Measurements from ENCODE around the gene AIPL1. TPM values are rescaled to one million over a fixed set of nuclear protein-coding genes. Genes with fewer than 3 reads are reported as not detected.

AIPL1 gene
- total and polyA plus RNA-seq, 2 donors (not counting 3 experiments of a cell fraction or from before 2014, with no cell fraction given): not detected

- dilution Hi-C loops (cut with MboI; ENCODE audit: extremely low pct_ligation_motif_present, low sequenced_read_pairs): no loop called here
- DNase-seq (ENCODE audit: low read depth, low spot score) (no peak), FAIRE-seq (no peak)
- H3K4me2 ChIP-seq (ENCODE audit: insufficient read depth, low read length): no peak overlapping the region
- no TSS peak for BruUV-seq (replicated peaks)
- ChIA-PET POLR2A (interaction anchor here (0.6 kb wide), 1 partner anchor 116 kb away, joined by 4 read pairs; no protein-coding TSS in a partner anchor), CTCF (interaction anchor here (1.0 to 1.6 kb wide), 2 partner anchors 8 to 11 kb away, joined by 3 to 6 read pairs; no protein-coding TSS in a partner anchor)
- H3K9ac ChIP-seq (replicated peaks; ENCODE audit: extremely low read depth, insufficient read depth, low read length): no peak overlapping the region
- H3K27me3 ChIP-seq (ENCODE audit: control insufficient read depth in 2 of 2, insufficient read depth in 2 of 2, low read length in 2 of 2): no peaks in the 10 kb centered on the region
- H3K27ac ChIP-seq (ENCODE audit: insufficient read depth, low read depth, low read length): no peak overlapping the region
- H3K9me3 ChIP-seq (replicated peaks; ENCODE audit: control insufficient read depth, insufficient read depth, low read length): no peaks in the 10 kb centered on the region
- intact Hi-C loops (cut with micrococcal nuclease): no loop called here
- no peaks in the 10 kb centered on the region for H3K79me2 ChIP-seq (ENCODE audit: control insufficient read depth, insufficient read depth, low read length)
- H3K9me1 ChIP-seq (replicated peaks; ENCODE audit: control insufficient read depth, extremely low read depth, insufficient read depth, low read length): no peaks in the 10 kb centered on the region
- TF ChIP-seq CTCF (IDR thresholded peaks at IDR 0.05; ENCODE audit: extremely low read depth in 1 of 2, insufficient read depth in 1 of 2, low read depth in 1 of 2, low read length in 2 of 2): no peak
- H3K4me1 ChIP-seq (ENCODE audit: control insufficient read depth, extremely low read depth, insufficient read depth, low read length): no peaks in the 10 kb centered on the region
- no peaks in the 10 kb centered on the region for H4K20me1 ChIP-seq (replicated peaks; ENCODE audit: control insufficient read depth, extremely low read depth, insufficient read depth, low read length)
- no peak overlapping the region for H3K4me3 ChIP-seq (replicated peaks in 1 of 3; ENCODE audit: insufficient read depth in 1 of 3, low read depth in 1 of 3, low read length in 3 of 3)
- no peak overlapping the region for H2AFZ ChIP-seq (ENCODE audit: low read depth, low read length)
- H3K36me3 ChIP-seq (ENCODE audit: control insufficient read depth in 2 of 2, extremely low read depth in 1 of 2, insufficient read depth in 2 of 2, low read length in 2 of 2): no peaks in the 10 kb centered on the region
These were observed 29.6 kb upstream of the AIPL1 start for GRCh38 chr17:6464446-6465041.

GRCh38 chr17:6463616-6464445, 28.9 kb upstream of the AIPL1 start:
- H2AFZ ChIP-seq (ENCODE audit: low read depth, low read length): no peak overlapping the region
- no peaks in the 10 kb centered on the region for H3K36me3 ChIP-seq (ENCODE audit: control insufficient read depth in 2 of 2, extremely low read depth in 1 of 2, insufficient read depth in 2 of 2, low read length in 2 of 2)
- H3K4me3 ChIP-seq (replicated peaks in 1 of 3; ENCODE audit: insufficient read depth in 1 of 3, low read depth in 1 of 3, low read length in 3 of 3): no peak overlapping the region
- no peak overlapping the region for H3K27ac ChIP-seq (ENCODE audit: insufficient read depth, low read depth, low read length)
- ChIA-PET CTCF (interaction anchor here (0.8 to 1.9 kb wide), 4 partner anchors 9 to 18 kb away, joined by 3 to 6 read pairs (median 5); no protein-coding TSS in a partner anchor), POLR2A (interaction anchor here (0.6 kb wide), 1 partner anchor 117 kb away, joined by 4 read pairs; no protein-coding TSS in a partner anchor)
- no peak overlapping the region for H3K4me2 ChIP-seq (ENCODE audit: insufficient read depth, low read length)
- intact Hi-C loops (cut with micrococcal nuclease) (no loop called here), dilution Hi-C loops (cut with MboI; ENCODE audit: extremely low pct_ligation_motif_present, low sequenced_read_pairs) (no loop called here)
- no peak for TF ChIP-seq POLR2A (IDR thresholded peaks at IDR 0.05; ENCODE audit: low read depth, low read length)
- TF ChIP-seq EZH2 (IDR thresholded peaks at IDR 0.05; ENCODE audit: borderline replicate concordance, low read depth, low read length, severe bottlenecking): no peak
- no peak for TF ChIP-seq FOS (IDR thresholded peaks at IDR 0.05; ENCODE audit: borderline replicate concordance, insufficient read depth, low read length)
- no peak for TF ChIP-seq JUN (IDR thresholded peaks at IDR 0.05; ENCODE audit: borderline replicate concordance, insufficient read depth, insufficient read length, low read depth)
- no peak for TF ChIP-seq POLR2AphosphoS5 (IDR thresholded peaks at IDR 0.05; ENCODE audit: insufficient read depth, low read depth, low read length)
- TF ChIP-seq GATA2 (IDR thresholded peaks at IDR 0.05; ENCODE audit: insufficient read depth, insufficient read length, low read depth, low read length): no peak
- no peak for TF ChIP-seq MYC (IDR thresholded peaks at IDR 0.05; ENCODE audit: low read depth, low read length)
- no peak for TF ChIP-seq CTCF (IDR thresholded peaks at IDR 0.05; ENCODE audit: extremely low read depth in 1 of 2, insufficient read depth in 1 of 2, low read depth in 1 of 2, low read length in 2 of 2)
- no peak for TF ChIP-seq MAX (IDR thresholded peaks at IDR 0.05; ENCODE audit: insufficient read depth, insufficient read length)
- no peaks in the 10 kb centered on the region for H3K27me3 ChIP-seq (ENCODE audit: control insufficient read depth in 2 of 2, insufficient read depth in 2 of 2, low read length in 2 of 2)
- H3K9me1 ChIP-seq (replicated peaks; ENCODE audit: control insufficient read depth, extremely low read depth, insufficient read depth, low read length): no peaks in the 10 kb centered on the region
- FAIRE-seq (no peak), DNase-seq (ENCODE audit: low read depth, low spot score) (no peak)
- H3K9ac ChIP-seq (replicated peaks; ENCODE audit: extremely low read depth, insufficient read depth, low read length): no peak overlapping the region
- no peaks in the 10 kb centered on the region for H3K9me3 ChIP-seq (replicated peaks; ENCODE audit: control insufficient read depth, insufficient read depth, low read length)
- H3K4me1 ChIP-seq (ENCODE audit: control insufficient read depth, extremely low read depth, insufficient read depth, low read length): no peaks in the 10 kb centered on the region
- no peaks in the 10 kb centered on the region for H4K20me1 ChIP-seq (replicated peaks; ENCODE audit: control insufficient read depth, extremely low read depth, insufficient read depth, low read length)
- BruUV-seq (replicated peaks): no TSS peak
- no peaks in the 10 kb centered on the region for H3K79me2 ChIP-seq (ENCODE audit: control insufficient read depth, insufficient read depth, low read length)

Data from endothelial cell of umbilical vein (primary cell).